Measurements from ENCODE around the gene MKX.

GRCh38 chr10:27626890-27627289, 118.7 kb downstream of the MKX start:
- no peak for TF ChIP-seq CTCF (IDR thresholded peaks at IDR 0.05; ENCODE audit: low read length)
- no peak for TF ChIP-seq EZH2phosphoT487 (IDR thresholded peaks at IDR 0.05; ENCODE audit: low read length)
